ENCODE results near the gene AFF3. TPM values are rescaled to one million over a fixed set of nuclear protein-coding genes. Genes with fewer than 3 reads are reported as not detected.

The AFF3 gene
- total RNA-seq, 2 experiments from 2014 or later: 3.1 to 3.5 TPM

DNA sequence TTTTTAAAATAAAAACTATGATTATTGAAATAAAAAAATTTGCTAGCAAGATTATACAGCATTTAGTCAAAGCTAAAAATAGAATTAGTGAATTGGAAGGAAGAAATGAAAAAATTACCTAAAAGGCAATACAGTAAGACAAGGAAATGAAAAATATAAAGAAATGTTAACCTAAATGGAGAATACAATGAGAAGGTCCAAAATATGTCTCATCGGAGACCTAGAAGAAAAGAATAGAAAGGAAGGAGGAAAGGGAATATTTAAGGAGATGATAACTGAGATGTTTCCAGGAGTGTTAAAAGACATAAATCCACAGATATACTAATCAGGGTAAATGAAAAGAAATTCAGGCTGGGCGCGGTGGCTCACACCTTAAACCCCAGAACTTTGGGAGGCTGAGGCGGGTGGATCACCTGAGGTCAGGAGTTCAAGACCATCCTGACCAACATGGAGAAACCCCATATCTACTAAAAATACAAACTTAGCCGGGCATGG, 78.9 kb downstream of the AFF3 start:
- Mint-ChIP-seq H3K27ac (no peak overlapping the region), H3K4me3 (no peak overlapping the region), H3K4me1 (ENCODE audit: low read depth) (peaks cover 37% of the 10 kb centered on the region), H3K9me3 (peaks cover 3% of the 10 kb centered on the region), H3K36me3 (ENCODE audit: low read depth) (peaks cover 3% of the 10 kb centered on the region), H3K27me3 (peaks cover 2% of the 10 kb centered on the region)
- CTCF ChIA-PET: no interaction called here
- ATAC-seq: no peak
- POLR2A ChIA-PET: no interaction called here
- intact Hi-C loops (cut with micrococcal nuclease): loop anchor here (5.0 kb wide), 1 partner anchor 79 kb away; the partner anchor contains the start of gene AFF3
- TF ChIP-seq, protein P1, sequence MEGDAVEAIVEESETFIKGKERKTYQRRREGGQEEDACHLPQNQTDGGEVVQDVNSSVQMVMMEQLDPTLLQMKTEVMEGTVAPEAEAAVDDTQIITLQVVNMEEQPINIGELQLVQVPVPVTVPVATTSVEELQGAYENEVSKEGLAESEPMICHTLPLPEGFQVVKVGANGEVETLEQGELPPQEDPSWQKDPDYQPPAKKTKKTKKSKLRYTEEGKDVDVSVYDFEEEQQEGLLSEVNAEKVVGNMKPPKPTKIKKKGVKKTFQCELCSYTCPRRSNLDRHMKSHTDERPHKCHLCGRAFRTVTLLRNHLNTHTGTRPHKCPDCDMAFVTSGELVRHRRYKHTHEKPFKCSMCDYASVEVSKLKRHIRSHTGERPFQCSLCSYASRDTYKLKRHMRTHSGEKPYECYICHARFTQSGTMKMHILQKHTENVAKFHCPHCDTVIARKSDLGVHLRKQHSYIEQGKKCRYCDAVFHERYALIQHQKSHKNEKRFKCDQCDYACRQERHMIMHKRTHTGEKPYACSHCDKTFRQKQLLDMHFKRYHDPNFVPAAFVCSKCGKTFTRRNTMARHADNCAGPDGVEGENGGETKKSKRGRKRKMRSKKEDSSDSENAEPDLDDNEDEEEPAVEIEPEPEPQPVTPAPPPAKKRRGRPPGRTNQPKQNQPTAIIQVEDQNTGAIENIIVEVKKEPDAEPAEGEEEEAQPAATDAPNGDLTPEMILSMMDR (IDR thresholded peaks at IDR 0.05): no peak
- no peak for DNase-seq

DNA sequence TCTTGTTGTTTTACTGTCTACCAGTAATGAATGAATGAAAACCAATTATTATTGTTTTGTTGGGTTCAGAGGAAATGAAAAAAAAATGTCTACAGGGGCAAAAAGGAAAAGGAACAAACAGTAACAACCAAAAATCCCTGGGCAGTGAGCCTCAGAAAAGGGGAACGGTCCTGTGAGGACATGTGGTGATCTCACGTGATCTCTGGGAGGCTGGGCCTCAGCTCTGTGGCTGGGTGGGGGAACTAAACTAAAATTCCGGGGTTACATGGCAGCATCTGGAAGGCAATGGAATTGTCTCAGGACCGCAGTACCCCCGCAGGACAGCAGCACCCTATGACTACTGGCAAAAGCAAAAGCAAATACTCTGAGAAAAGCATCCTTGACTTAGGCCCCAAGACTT, 80.1 kb downstream of the AFF3 start:
- Mint-ChIP-seq H3K36me3 (ENCODE audit: low read depth) (peaks cover 3% of the 10 kb centered on the region), H3K4me3 (no peak overlapping the region), H3K4me1 (ENCODE audit: low read depth) (peaks cover 37% of the 10 kb centered on the region), H3K9me3 (peaks cover 3% of the 10 kb centered on the region), H3K27ac (no peak overlapping the region), H3K27me3 (peaks cover 2% of the 10 kb centered on the region)
- intact Hi-C loops (cut with micrococcal nuclease): loop anchor here (5.0 kb wide), 1 partner anchor 80 kb away; the partner anchor contains the start of gene AFF3
- no peak for ATAC-seq
- DNase-seq: no peak
- POLR2A ChIA-PET: no interaction called here
- CTCF ChIA-PET: interaction anchor here (1.1 kb wide), 1 partner anchor 201 kb away, joined by 3 read pairs; no protein-coding TSS in a partner anchor
- TF ChIP-seq, protein P1 (IDR thresholded peaks at IDR 0.05): no peak

DNA sequence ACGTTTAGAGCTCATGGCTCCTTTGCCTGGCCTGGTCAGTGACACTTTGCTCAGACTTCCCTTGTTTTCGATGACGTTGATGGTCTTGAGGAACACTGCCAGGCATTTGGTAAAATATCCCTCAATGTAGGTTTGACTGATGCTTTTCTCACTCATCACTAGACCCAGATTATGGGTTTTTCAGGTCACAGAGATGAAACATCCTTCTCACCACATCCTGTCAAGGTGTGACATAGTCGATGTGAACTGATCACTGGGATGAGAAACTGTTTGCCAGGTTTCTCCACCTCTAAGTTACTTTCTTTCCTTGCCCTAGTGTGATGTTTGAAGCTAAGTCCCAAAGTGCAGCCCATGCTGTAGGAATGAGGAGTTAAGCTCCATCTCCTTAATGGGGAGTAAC, 81.5 kb downstream of the AFF3 start:
- CTCF ChIA-PET: no interaction called here
- intact Hi-C loops (cut with micrococcal nuclease): loop anchor here (5.0 kb wide), 1 partner anchor 81 kb away; the partner anchor contains the start of gene AFF3

DNA sequence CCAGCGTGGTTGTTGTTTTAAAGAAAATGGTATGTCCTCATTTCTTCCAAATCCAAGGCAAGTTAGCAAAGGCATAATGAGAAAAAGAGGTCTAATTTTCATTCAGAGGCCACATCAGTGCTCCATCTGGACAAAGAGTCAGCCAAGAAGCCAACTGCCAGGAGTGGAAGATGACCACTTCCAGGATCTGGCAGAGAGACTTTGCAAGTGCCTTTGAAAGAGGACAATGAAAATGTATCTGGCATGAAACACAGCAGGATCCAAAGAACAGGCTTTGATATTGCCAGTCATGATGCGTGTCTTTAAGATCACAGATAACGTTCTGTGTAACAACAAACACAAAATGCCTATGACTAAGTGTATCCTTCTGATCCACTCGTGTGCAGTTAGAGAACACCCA, 82.8 kb downstream of the AFF3 start:
- DNase-seq: no peak
- intact Hi-C loops (cut with micrococcal nuclease): loop anchor here (5.0 kb wide), 1 partner anchor 83 kb away; the partner anchor contains the start of gene AFF3
- TF ChIP-seq, protein P1 (IDR thresholded peaks at IDR 0.05): no peak
- ChIA-PET POLR2A (no interaction called here), CTCF (no interaction called here)
- H3K27ac Mint-ChIP-seq: no peak overlapping the region
- H3K36me3 Mint-ChIP-seq (ENCODE audit: low read depth): peaks cover 3% of the 10 kb centered on the region
- H3K9me3 Mint-ChIP-seq: peaks cover 3% of the 10 kb centered on the region
- ATAC-seq: no peak
- peaks cover 2% of the 10 kb centered on the region for H3K27me3 Mint-ChIP-seq
- H3K4me3 Mint-ChIP-seq: no peak overlapping the region
- peaks cover 34% of the 10 kb centered on the region for H3K4me1 Mint-ChIP-seq (ENCODE audit: low read depth)

More for the DNA sequence above, 81.5 kb downstream of the AFF3 start:
- peaks cover 37% of the 10 kb centered on the region for H3K4me1 Mint-ChIP-seq (ENCODE audit: low read depth)
- DNase-seq (peak; percentile 36), ATAC-seq (peak; percentile 88)
- peak overlapping the region; percentile 79 for H3K27ac Mint-ChIP-seq
- peaks cover 2% of the 10 kb centered on the region for H3K27me3 Mint-ChIP-seq
- TF ChIP-seq, protein P1 (IDR thresholded peaks at IDR 0.05): no peak
- H3K9me3 Mint-ChIP-seq: peaks cover 3% of the 10 kb centered on the region
- no peak overlapping the region for H3K4me3 Mint-ChIP-seq
- POLR2A ChIA-PET: no interaction called here
- peaks cover 3% of the 10 kb centered on the region for H3K36me3 Mint-ChIP-seq (ENCODE audit: low read depth)

DNA sequence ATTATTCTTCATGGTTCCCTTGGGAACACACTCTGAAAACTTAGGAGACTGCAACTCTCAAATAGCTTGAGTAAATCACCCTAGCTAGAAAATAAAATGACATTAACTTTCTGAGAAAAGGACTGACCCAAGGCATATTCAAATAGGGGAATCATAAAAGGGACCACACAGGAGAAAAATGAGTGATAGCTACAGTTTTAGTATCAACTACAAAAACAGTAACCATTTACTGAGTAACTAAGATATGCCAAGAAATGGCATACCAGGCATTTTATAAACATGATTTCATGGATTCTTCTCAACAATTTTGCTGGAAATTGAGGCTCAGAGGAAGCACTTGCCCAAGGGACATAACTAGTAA, 84.5 kb downstream of the AFF3 start:
- DNase-seq: no peak
- intact Hi-C loops (cut with micrococcal nuclease): no loop called here
- H3K9me3 Mint-ChIP-seq: peaks cover 3% of the 10 kb centered on the region
- ChIA-PET CTCF (no interaction called here), POLR2A (no interaction called here)
- no peak for ATAC-seq
- TF ChIP-seq, protein P1 (IDR thresholded peaks at IDR 0.05): no peak
- peaks cover 2% of the 10 kb centered on the region for H3K27me3 Mint-ChIP-seq
- peaks cover 26% of the 10 kb centered on the region for H3K4me1 Mint-ChIP-seq (ENCODE audit: low read depth)
- peaks cover 3% of the 10 kb centered on the region for H3K36me3 Mint-ChIP-seq (ENCODE audit: low read depth)
- H3K27ac Mint-ChIP-seq: no peak overlapping the region
- no peak overlapping the region for H3K4me3 Mint-ChIP-seq

Measured in activated CD8-positive, alpha-beta T cell treated with anti-CD3 and anti-CD28 coated beads for 36 hours (primary cell).